GM13977 (cell line): ENCODE results near the gene MAP3K14.

Experiments used
- DNase-seq: peaks from one replicate; pipeline ENCODE4 v3.0.0; 2012; ENCODE audit warnings: low spot score
- in situ Hi-C: fragments of 300-500 bp; cut with MboI; formaldehyde crosslinking; loops from one replicate; pipeline ENCODE4 v1.12.0; 2022; ENCODE audit warnings: low sequenced_read_pairs, low pct_unique_long_range_greater_than_20kb, mixed read lengths, inconsistent platforms; ENCODE audit not compliant: unreplicated experiment
- TF ChIP-seq, protein P1 (sequence below): IDR thresholded peaks from 2 replicates; pipeline ENCODE4 v1.5.1; 2012; ENCODE audit warnings: mild to moderate bottlenecking, control low read depth; ENCODE audit not compliant: insufficient read depth; ENCODE audit errors: extremely low read depth, missing control alignments

The MAP3K14 gene

DNA sequence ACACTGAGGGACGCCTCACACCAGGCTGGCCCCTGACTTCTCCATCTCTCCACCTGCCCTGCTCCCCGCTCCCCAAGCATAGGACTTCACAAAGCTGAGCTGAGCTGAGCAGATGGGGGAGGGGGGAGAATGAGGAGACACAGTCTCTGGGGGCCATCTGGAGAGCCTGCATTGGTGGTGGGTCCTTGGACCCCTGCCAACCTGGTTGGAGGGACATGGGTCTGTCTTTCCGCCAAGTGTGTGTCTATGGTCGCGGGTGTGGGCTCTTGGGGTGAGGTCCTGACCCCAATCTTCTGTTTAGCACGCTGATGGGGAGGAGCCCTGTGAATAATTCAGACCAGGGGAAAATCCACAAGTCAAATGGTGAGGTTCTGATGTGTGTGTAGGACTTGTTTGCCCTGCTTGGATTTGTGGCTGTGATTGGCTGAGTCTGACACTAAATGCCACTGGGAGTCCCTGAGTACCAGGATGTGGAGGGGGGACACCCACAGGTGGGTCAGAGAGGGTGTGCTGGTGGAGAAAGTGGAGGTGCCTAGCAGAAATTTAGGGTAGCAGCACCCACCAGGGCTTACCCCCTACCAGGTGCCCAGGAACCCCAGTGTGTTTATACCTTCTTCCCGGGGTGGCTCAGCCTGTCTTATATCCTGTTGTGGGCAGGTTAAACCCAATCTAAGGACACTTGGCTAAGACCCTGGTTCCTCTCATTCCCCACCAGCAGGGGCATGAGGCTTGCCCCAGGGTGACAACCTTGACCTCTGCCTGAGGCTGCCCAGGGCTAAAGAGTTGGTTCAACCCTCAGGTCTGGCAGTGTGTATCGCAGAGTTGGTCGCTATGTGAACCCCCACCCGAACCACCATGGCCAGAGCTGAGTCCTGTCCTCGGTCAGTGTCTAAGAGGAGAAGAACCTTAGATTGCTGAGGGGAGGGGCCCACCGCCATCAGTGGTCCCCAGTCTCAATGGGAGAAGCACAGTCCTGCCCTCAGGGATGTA lies 93.0 kb downstream of the MAP3K14 start:
- TF ChIP-seq, protein P1, sequence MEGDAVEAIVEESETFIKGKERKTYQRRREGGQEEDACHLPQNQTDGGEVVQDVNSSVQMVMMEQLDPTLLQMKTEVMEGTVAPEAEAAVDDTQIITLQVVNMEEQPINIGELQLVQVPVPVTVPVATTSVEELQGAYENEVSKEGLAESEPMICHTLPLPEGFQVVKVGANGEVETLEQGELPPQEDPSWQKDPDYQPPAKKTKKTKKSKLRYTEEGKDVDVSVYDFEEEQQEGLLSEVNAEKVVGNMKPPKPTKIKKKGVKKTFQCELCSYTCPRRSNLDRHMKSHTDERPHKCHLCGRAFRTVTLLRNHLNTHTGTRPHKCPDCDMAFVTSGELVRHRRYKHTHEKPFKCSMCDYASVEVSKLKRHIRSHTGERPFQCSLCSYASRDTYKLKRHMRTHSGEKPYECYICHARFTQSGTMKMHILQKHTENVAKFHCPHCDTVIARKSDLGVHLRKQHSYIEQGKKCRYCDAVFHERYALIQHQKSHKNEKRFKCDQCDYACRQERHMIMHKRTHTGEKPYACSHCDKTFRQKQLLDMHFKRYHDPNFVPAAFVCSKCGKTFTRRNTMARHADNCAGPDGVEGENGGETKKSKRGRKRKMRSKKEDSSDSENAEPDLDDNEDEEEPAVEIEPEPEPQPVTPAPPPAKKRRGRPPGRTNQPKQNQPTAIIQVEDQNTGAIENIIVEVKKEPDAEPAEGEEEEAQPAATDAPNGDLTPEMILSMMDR, result no peak
- DNase-seq, result no peak
- in situ Hi-C loops, result no loop called here

DNA sequence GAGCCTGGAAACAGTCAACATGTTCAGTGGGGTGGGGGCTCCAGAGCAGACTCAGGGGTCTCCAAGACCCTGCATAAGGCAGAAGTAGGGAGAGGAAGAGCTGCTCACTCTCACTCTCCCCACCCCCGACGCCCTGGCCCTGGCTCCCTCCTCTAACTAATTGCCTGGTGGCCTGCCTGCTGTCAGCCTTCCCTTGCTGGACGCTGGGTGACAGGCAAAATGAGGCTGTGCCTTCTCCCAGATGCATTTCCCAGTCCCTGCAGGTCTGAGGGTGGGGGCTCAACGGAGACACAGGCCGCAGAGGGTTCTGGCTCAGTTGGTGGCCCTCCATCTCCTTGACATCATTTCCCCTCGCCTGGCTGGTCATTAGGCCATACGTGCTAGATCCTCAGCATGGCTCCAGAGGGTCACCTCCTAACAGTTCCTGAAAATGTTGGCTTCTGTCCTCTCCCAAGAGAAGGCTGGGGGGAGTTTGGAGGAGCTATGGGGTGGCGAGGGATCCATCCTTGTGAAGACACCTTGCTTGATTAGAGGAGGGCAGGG lies 93.8 kb downstream of the MAP3K14 start:
- TF ChIP-seq, protein P1, result no peak
- DNase-seq, result no peak
- in situ Hi-C loops, result no loop called here

DNA sequence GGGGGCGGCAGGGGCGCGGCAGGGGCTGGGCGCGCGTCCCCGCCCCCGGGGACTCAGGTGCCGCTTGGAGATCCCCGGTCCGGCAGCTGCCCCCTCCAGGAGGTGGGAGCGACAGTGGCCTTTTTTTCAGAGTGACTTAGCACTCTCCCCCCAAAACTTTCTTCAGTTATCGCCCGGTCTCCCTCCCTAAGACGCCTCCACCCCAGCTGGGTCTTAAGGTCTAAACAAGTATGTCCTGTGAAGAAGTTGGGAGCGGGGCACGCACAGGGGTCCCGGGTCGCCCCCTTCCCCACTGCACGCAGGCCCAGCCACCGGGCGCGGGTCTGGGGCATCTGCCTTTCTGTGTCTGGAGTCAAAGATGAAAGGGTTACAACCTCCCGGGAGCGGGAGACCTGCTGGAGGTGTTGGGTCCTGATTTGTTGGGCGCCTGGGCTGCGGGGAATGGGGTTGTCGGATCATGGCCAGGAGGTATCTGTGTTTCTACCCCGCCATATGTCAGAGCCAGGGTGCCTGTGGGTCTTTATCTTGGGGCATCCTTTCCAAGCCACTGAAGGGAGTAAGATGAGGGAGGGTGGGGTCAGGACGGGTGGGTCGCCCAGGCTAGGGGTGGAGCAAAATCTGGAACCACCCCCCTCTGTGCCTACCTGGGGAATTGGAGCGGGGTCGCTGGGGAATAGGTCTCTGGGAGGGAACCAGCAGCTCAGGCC lies 94.4 kb downstream of the MAP3K14 start:
- TF ChIP-seq, protein P1, result no peak
- in situ Hi-C loops, result no loop called here

DNA sequence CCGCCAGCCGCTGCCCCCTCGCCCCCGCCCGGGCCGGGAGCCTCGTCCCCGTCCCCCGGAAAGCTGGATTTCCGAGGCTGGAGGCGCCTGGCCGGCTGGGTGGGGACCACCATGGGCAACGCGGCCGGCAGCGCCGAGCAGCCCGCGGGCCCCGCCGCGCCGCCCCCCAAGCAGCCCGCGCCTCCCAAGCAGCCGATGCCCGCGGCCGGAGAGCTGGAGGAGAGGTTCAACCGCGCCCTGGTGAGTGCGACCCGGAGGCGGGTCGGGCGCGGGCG lies 94.9 kb downstream of the MAP3K14 start:
- no peak for DNase-seq
- TF ChIP-seq, protein P1, result no peak
- in situ Hi-C loops, result no loop called here

More for the DNA sequence above, 94.4 kb downstream of the MAP3K14 start:
- no peak for DNase-seq

DNA sequence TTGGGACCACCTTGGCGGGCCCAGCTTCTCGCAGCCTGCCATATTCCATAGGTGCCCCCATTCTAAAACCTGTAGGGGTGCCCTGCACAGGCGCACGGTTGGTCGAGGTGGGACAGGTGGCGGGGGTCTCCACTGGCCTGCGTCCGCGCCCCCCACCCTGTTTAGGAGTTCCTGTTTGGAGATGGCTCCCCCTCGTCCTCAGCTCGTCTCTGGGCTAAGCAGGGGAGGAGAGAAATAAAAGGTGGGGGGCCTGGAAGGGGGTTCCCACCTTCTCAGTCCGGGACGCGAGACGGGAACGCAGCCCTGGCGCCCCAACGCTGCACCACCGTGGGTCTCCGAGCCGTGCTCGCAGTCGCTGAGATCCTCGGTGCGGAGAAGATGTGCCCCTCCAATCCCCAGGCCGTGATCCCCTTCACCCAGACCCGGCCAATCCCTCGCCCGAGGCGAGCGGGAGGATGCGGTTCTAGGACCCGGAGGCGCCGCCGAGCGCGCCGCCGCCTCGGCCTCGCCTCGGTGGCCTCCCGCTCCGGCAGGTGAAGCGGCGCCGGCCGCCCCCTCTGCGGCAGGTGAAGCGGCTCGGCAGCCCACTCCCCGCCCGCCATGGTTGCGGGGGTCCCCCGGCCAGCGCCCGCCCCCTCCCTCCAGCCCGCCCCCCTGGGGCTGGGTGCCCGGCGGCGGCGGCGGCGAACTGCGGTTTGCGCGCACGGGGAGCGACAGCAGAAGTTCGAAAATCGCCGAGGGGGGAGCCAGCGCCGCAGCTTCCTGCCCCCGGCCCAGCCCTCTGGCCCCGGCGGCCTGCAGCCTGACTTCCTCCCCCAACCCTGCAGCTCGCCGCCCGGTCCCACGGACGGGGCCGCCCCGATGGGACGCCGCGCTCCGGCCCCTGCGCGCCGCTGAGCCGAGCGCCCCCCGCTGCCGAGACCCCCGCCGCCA lies 95.5 kb downstream of the MAP3K14 start, which contains the start of gene FMNL1:
Gene FMNL1 (plus strand): TSS at position 805 of the 933 bp plus-strand sequence. CDS start 240 bp downstream, outside the sequence.
- TF ChIP-seq, protein P1, result no peak
- in situ Hi-C loops, result no loop called here
- peak; percentile 84 for DNase-seq
